Right lobe of liver (tissue), 4 donors: Measurements from ENCODE around the gene PTBP3.

Experiments used
- POLR2A ChIP-seq: fragments of 450-650 bp; IDR thresholded peaks from one replicate; pipeline ENCODE4 v1.6.1; 2017; ENCODE audit warnings: antibody characterized with exemption, mild to moderate bottlenecking
- TF ChIP-seq, protein P1 (sequence below), 4 donors: fragments of 200-600 bp in 3 of 4; fragments of 450-650 bp in 1 of 4; IDR thresholded peaks; one replicate each; pipeline versions ENCODE4 v1.5.1 to v1.8.0; 2016 to 2022; ENCODE audit warnings: antibody characterized with exemption in 4 of 4, mild to moderate bottlenecking in 2 of 4
- donor health status: DM: no; HTN: no; CAD: no.
- donor health status: DM: no; HTN: no; CAD: no.
- donor health status: DM: no; HTN: yes; CAD: no.

DNA sequence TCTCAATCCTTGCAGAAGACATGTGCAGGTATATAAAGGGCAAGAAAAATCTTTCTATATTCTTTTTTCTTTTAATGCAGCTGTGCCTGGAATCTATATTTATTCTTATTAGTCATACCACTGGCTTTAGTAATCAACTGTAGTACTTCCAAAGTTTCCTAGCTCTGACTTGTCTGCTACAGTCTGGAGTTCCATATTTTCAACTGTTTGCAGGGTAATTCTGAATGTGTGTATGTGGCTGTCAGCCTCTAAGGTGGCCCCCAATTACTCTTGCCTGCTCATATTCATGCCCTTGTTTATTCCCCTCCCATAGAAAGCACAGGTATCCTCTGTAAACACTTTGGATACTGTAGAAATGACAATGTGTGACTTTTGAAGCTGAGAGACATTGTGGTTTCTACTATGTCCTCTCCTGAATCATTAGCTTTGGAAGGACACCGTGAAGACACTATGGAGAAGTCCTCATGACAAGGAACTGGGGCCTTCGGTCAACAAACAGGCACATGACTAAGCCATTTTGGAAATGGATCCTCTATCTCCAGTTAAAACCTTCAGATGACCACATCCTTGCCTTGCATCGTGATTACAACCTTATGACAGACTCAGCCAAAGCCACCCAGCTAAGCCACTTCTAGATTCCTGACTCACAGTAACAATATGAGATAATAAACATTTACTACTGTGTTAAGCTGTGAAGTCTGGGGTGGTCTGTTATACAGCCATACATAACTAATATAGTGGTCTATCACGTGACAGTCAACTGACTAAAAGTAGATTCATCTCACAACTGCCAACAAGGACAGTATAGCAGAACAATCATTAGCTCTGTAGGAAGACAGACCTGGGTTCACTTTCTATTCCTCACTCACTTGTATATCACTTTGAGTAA lies 108.8 kb downstream of the PTBP3 start:
- TF ChIP-seq, protein P1, sequence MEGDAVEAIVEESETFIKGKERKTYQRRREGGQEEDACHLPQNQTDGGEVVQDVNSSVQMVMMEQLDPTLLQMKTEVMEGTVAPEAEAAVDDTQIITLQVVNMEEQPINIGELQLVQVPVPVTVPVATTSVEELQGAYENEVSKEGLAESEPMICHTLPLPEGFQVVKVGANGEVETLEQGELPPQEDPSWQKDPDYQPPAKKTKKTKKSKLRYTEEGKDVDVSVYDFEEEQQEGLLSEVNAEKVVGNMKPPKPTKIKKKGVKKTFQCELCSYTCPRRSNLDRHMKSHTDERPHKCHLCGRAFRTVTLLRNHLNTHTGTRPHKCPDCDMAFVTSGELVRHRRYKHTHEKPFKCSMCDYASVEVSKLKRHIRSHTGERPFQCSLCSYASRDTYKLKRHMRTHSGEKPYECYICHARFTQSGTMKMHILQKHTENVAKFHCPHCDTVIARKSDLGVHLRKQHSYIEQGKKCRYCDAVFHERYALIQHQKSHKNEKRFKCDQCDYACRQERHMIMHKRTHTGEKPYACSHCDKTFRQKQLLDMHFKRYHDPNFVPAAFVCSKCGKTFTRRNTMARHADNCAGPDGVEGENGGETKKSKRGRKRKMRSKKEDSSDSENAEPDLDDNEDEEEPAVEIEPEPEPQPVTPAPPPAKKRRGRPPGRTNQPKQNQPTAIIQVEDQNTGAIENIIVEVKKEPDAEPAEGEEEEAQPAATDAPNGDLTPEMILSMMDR (IDR thresholded peaks at IDR 0.05) = no peak
- no peak for TF ChIP-seq POLR2A
